IPS DF 4.7 (cell line): ENCODE data around the gene LMF1.

Source experiments
- DNase-seq: peaks from one replicate; pipeline ENCODE4 v3.0.0-alpha.2; 2013; ENCODE audit warnings: low spot score; ENCODE audit errors: extremely low read depth

Gene LMF1

DNA sequence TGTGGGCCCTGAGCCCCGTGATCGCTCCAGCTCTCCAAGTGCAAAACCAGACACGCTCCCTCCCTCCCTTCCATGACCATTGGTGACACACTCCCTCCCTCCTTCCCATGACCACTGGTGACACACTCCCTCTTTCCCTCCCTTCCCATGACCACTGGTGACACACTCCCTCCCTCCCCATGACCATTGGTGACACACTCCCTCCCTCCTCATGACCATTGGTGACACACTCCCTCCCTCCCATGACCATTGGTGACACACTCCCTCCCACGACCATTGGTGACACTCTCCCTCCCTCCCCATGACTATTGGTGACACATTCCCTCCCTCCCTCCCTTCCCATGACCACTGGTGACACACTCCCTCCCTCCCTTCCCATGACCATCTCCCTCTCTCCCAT is 56.3 kb downstream of the LMF1 start:
- no peak for DNase-seq

DNA sequence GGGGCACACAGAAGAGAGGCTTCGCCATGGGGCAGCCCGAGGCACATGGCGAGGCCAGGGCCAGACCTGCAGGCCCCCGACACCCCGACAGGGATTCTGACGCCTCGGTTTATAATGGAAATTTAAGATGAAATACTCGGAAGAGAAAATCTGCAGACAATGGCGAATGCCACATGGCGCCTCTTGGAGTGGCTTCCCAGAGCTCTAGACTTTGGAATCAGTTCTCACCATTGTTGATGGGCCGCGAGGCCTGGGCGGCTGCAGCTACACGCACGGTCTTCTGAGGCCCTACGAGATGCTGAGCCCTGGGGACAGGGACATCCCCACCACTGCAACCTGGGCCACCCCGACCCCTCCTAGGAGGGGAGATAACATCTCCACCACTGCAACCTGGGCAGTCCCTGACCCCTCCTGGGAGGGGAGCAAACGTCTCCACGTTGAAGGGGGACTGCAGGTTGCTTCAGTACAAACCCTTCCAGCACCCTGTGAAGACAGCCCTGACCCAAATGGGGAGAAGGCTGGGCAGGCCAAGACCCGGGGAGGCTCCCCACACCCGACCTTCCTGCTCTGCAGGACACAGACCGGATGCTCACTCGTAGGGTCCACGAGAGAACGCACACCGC is 56.9 kb downstream of the LMF1 start:
- no peak for DNase-seq

DNA sequence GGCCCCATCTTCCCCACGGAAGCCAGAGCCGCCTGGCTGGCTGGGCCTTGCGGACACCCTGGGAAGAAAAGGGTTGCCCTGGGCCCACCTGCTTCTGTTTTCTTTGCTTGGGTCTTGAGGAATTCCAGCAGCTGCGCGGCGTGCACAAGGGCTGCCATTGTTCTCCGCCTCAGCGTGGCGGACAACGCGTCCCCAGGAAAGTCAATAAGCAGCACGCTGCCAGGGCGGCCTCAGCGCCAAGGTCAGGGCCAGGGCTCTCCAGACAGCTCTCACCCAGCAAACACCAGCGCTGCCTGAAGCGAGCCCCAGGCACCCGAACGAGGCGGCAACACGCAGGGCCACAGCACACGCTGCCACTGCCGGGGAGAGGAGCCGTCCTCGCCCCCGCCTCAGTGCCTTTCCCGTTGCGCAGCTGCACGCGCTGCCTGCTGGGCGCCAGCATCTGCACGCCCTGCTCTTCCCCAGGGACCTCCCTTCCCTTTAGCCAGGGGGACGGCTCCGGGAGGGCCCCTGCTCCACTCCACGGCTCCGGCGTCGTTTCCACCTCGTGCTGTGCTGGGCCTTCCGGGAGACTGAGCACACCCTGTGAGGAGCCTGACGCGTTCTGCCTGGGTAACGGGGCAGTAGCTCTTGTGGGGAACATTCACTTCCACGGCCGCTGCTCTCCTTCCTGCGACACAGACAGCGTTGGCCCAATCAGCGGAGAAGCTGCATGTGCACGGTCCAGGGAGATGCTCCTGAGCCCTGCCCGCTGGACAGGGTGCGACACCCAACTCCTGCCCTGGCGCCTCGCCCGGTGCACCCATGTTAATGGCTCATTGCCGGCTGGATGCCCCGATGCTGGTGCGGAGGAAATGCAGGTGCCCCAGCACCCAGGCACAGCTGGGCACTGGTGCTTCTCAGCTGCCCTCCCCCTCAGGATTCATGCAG is 57.8 kb downstream of the LMF1 start:
- DNase-seq, result no peak

DNA sequence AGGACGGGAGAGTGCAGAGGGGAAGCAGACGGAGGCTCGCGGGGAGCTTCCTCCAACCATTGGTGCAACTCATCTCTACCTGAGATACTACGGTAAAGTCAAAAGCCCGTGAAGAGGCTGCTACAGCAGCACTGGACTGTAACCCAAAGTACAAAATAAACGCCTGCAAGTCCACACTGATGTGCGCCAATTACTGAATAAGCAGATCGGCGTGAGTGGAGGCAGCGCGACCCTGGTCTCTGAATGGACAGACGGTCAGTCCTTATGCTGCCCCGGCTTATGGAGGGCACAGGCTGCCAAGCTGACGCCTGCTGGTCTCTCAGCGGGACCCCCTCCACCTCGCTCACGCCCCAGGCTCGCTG is 58.5 kb downstream of the LMF1 start:
- no peak for DNase-seq

DNA sequence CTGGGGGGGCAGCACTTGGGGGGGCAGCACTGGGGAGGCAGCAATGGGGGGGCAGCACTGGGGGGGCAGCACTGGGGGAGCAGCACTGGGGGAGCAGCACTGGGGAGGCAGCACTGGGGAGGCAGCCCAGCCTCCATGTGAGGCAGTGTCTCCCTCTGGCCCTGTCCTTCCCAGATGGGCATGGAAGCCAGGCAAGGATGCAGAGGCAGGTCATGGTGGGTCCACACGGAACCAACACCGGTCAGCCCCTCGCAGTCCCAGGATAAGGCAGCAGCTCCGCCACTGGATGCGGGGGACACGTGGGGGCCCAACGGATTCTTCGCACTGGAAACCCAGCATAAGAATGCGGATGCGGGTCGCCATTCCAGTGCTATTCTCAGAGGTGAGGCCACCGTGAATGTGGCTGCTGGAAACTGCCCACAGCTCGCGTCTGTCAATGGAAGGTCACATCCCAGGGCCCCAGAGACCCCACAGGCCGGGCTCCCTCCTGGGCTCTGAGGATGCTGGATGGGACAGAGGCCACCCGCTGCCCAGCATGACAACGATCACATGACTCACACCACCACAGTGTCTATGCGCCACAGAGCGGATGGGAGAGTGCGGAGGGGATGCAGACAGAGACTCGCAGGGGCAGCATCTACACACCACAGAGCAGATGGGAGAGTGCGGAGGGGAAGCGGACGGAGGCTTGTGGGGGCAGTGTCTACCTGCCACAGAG is 59.0 kb downstream of the LMF1 start:
- no peak for DNase-seq

DNA sequence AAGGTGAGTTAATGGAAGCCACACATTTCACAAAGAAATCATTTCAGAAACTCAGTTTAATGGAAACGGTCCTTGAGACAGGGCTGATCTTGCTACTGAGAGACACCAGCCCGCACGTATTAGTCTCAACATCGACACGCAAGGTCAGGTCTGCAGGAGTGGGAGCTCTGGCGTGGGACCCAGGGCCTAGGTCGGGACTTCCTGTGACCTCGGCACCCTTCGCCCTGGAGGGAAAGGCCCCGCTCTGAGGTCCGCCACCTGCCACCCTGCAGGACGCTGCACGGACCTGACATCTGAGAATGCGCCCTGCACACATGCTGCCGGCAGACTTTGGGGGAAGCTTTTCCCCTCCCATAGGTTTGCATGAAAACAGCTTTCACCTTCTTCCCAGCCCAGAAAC is 59.7 kb downstream of the LMF1 start:
- no peak for DNase-seq

DNA sequence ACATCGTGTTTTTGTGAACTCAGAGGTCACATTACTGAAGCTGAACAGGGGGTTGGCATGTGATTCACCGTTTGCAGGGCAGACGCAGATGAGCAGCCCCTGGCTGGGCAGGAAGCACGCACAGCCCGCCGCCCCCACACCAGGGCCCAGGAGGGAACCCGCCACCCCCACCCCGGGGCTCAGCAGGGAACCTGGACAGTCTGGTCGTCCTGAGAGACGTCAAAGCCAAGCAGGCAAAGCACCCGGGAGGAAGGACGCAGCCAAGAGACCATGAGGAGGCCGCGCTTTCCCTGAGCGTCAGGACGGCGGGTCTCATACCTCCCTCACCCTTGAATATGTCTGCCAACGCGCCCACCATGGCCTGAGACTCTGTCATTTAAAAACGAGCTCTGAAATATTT is 60.6 kb downstream of the LMF1 start:
- no peak for DNase-seq

DNA sequence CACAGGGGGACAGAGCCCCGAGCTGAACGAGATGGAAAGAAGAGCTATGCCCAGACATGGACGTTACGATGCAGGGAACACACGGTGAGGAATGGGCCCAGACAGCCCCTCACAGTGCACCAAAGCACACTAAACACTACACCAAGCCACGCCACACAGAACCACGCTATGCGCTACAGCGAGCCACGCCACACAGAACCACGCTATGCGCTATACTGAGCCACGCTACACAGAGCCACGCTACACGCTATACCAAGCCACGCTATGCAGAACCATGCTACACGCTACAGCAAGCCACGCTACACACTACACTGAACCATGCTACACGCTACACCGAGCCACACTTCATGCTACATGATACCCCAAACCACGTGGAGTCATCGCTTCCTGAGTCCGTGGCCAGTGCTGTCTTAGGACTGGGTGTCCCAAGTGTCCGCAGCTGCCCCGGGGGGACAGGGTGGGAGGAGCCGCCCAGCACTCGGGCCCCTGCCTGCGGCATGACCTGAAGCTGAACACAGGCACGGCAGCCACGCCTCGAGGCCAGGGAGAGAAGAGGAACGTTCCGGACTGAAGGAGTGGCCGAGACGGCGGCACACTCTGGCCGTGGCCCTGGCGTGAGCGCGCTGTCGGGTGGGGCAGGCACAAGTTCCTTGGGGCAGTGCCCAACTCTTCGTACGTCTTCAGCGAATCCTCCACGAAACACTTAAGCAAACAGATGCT is 61.3 kb downstream of the LMF1 start:
- no peak for DNase-seq

DNA sequence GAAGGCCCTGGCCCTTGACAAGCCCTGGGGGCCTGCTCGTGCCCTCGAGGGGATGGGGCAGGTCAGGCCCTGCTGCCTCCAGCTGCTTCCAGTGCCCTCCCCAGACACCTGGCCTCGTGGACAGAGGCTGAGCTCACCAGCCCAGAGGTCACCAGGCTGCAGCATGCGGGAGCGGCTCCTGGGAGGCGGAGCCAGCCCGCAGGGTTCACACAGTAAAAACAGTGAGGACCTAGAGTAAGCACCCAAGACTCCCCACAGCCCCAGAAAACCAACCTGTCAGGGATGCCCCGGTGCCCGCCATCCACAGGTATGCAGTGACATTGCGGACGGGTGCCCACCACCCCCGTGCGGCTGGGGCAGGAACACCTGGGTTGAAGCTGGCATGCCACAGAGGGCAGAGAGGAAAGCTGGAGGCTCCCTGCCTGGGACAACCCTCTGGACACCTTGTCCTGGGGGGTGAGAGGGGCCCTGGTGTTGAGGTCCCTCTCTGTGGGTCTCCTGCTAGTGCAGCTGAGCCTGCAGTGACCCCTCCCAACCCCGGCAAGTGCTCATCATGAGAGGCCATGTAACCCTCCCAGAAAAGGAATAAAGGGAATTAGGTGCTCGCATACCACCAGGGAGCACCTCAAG is 62.1 kb downstream of the LMF1 start:
- no peak for DNase-seq

DNA sequence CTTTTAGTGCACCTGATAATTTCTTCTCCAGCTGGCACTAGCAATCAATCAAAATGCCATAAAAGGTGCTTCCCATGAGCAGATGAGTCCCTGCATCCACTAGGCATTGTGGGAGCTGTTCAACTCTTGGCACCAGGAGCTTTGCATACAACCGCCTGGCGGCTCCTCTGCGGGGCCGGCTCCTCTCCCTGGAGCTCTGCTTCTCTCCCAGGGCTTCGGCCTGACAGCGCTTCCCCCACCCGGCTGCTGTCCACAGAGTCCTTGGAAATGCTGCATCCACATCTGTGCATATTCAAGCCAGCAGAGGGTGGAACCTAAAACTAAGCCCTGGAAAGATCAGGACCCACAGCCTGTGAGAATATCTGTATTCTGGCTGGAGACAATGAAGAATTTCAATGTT is 62.9 kb downstream of the LMF1 start:
- no peak for DNase-seq

DNA sequence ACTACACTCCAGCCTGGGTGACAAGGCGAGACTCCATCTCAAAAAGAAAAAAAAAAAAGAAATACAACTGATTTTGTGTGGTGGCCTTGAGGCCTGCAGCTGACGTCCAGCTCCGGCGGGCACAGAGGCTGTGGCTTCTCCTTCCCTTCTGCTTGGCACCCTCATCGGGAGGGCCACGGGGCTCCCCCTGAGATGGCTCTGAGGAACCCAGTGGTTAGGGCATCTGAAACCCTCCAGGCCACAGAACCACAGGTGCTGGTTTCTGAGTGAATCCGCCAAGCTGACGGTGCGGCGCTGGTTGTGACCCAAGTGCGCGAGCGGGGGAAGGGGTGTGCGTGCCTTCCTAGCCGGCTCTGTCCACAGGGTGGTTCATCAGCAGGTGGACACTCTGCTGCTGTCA is 63.4 kb downstream of the LMF1 start:
- DNase-seq, result no peak

DNA sequence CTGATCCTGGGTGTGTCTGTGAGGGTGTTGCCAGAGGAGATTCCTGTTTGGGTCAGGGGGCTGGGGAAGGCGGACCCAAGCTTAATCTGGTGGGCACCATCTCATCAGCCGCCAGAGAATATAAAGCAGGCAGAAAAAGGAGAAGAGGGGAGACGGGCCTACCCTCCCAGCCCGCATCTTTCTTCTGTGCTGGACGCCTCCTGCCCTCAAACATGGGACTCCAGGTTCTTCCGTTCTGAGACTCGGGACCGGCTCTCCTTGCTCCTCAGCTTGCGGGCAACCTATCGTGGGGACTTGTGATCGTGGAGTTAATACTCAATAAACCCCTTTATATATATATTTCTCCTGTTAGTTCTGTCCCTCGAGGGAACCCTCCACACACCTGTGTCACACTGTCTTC is 64.5 kb downstream of the LMF1 start:
- DNase-seq, result no peak

DNA sequence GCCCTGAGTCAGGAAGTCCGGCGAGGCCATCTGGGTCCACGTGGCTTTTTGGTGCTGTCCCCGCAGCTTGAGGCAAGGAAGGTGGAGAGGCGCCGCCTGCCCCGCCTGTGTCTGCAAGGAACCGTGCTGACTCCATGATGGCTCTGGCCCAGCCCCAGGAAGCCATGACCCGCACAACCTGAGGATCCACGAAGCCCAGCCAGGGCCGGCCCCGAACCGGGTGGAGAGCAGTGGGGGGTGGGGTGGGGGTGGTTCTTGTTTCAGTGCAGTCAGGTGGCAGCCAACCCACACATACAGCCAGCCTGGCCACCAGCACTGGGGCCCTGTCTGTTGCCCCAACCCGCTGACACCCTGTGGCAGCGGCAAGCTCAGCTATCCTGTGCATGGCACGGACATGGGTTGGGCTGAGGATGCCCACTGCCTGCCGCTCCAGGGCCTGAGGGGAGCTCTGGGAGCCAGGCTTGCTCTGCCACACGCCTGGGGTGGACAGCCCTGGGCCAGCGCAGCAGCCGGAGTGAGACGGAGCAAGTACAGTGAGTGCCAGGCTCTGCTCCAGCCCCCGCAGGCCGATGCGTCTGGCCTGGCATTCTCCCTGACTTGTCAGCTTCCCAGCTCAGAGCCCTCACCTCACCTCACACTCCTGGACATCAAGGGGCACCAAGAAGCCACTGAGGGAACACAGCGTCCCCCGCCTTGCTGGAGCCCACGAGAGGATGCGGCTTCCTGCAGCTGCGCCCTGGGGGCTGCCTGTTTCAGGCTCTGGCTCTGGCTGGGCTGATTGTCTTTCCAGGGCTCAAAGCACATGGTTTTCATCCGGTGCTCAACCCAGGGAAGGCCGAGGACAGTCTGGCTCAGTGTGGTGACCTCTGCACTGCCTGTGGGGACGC is 68.8 kb downstream of the LMF1 start:
- DNase-seq, result no peak

DNA sequence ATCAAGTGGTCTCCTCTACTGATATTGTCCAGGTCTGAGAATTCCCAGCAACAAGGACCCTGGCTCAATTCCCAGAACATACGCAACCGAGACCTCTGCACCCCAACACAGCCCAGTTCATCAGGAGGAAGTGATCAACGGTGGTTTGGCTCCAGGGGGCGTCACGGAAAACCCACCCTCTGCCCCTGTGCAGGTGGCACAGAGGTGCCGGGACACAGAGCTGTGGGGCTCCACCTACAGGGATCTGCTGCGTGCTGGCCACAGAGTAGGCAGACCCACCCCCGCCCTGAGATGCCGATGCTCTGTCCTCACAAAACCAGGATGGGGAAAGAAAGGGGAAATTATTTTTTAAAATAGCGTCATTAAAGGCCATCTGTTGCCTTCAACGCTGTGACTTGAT is 69.6 kb downstream of the LMF1 start:
- no peak for DNase-seq

DNA sequence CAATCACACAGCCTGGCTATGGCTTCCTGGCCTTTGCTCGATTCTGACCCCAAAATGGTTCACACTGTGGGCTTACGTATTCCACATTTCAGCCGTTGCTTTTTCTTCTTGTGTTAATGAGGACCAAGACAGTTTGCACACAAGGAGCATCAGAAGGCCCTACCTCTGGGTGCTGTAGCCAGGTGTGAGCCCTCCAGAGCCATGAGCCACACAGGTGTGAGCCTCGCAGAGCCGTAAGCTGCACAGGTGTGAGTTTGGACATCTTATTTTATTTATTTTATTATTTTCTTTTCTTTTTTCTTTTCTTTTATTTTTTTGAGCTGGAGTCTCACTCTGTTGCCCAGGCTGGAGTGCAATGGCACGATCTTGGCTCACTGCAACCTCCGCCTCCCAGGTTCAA is 70.6 kb downstream of the LMF1 start:
- no peak for DNase-seq

DNA sequence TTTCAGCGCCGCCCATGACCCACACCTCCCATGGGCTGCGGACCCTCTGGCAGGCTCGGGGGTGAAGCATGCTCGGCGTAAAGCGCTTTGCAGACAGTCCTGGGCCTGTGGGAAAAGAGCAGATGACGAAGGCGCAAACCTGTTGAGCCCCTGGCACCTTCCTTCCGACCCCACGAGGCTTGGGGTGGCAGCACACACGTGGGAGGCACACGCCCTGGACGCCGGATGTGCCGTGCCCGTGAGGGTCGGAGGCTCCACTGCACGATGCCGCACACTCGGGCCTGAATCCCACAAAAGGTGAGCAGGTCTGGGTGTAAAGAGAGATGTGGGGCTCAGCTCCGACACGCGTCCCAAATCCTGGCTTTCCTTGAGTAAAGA is 71.1 kb downstream of the LMF1 start:
- no peak for DNase-seq

DNA sequence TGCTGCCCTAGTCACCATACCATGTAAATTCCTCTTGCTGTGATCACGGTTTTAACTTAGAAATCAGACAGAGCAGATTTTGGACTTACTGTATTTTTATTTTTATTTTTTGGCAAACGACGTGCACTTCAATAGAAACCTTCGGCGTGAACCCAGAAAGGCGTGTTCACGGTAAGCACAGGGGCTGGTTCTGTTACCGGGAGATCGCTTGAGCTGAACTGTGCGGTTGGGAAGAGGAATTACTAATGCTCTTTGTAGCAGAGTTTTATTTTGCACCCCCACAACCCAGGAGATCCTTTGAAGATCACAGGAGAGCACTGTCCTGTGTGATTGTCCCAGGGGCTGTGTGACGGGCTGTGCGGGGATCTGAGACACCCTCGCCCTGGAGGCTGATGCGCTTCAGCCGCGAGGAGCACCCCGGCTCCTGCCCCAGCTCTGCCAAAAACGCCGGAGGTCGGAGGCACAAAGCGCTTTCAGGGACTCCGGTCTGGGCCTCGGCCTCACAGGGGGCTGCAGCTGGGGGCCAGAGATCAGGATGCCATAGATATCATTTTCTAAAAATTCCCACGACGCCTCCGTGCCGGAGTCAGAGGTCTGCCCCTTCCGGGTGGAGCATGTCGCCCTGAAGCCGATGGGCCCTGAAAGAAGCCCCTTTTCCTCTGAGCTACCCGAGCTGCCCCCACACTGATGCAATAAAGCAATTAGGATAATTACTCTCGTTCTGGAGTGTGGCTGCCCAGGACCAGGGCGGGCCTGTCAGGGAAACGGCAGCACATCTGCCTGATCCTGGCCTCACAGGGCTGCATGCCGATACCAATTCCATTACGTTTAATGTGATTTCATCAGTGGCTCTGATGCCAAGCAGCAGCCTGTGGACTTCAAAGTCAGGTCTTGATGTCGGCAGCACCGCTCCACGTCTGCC is 71.8 kb downstream of the LMF1 start:
- no peak for DNase-seq

DNA sequence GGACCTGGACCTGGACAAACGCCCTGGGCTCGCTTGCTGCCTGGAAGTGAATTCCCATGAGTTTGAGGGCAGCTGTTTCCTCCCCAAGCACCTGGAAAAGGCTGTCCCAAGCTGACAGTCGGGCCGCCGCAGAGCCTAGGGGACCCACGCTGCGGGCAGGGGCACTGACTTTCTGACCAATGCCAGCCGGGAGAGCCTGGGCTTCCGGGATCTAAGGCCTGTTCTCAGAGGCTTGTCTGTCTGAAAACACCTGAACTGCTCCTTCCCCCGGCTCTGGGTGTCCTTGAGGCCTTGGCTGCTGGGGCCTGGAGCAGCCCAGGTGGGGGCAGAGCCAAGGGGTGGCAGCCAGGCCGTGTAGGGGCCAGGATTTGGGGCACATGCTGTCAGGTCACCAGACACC is 72.6 kb downstream of the LMF1 start:
- no peak for DNase-seq

DNA sequence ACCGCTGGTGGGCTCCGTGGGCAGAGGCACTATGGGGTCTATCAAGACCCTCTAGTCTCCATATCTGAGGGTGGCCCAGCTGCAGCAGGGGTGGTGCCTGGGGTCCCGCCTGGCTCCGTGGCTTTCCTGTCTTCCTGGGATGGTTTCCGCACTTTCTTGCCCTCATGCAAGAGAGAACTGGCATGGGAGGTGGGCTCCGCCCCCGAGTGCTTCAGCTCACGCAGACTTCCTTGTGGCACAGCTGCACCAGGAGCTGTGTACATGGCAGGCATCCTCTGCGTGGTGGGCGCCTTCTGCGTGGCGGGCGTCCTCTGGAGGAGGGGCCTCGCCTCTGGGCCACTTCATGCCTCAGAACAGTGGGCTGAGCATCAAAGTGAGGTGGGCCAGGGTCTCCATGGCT is 73.1 kb downstream of the LMF1 start:
- no peak for DNase-seq
